GM23338 (cell line): Measurements from ENCODE around the gene PTPRS.

ENCODE experiments used
- CREB1 ChIP-seq: fragments of 250-450 bp; sonication (Bioruptor Pico); IDR thresholded peaks from 2 replicates; pipeline ENCODE4 v1.5.0; 2020; ENCODE audit warnings: low read depth, mild to moderate bottlenecking, moderate library complexity
- CTCF ChIP-seq, 2 experiments: fragments of 200-600 bp in 1 of 2; sonication (generic) in 1 of 2; conservative IDR thresholded peaks; 2 replicates each; pipeline versions ENCODE4 v1.5.1 to v1.6.1; 2016 to 2017; ENCODE audit warnings: antibody characterized with exemption in 2 of 2, low read depth in 2 of 2, mild to moderate bottlenecking in 2 of 2, moderate library complexity in 1 of 2
- EZH2 ChIP-seq: fragments of 200-600 bp; sonication (generic); IDR thresholded peaks from one replicate; pipeline ENCODE4 v1.8.0; 2017; ENCODE audit warnings: antibody characterized with exemption, mild to moderate bottlenecking, low read depth; ENCODE audit not compliant: unreplicated experiment
- EZH2phosphoT487 ChIP-seq: fragments of 200-600 bp; sonication (generic); IDR thresholded peaks from one replicate; pipeline ENCODE4 v1.8.1; 2018; ENCODE audit warnings: antibody characterized with exemption; ENCODE audit not compliant: unreplicated experiment
- POLR2AphosphoS5 ChIP-seq: IDR thresholded peaks from 2 replicates; pipeline ENCODE4 v1.6.1; 2016; ENCODE audit warnings: antibody characterized with exemption, low read depth
- REST ChIP-seq: IDR thresholded peaks from one replicate; pipeline ENCODE4 v1.6.1; 2018; ENCODE audit warnings: antibody characterized with exemption; ENCODE audit not compliant: unreplicated experiment
- ZNF114 ChIP-seq: fragments of 250-450 bp; sonication (Bioruptor Pico); IDR thresholded peaks from 2 replicates; pipeline ENCODE4 v1.5.0; 2020; ENCODE audit warnings: mild to moderate bottlenecking, moderate library complexity
- ZNF331 ChIP-seq: fragments of 250-450 bp; sonication (Bioruptor Pico); IDR thresholded peaks from 2 replicates; pipeline ENCODE4 v1.5.0; 2020; ENCODE audit warnings: low read depth, mild to moderate bottlenecking, moderate library complexity

- no peak for TF ChIP-seq POLR2AphosphoS5
- no peak for TF ChIP-seq CTCF (conservative IDR thresholded peaks at IDR 0.05; ENCODE audit: low read depth in 2 of 2)
- TF ChIP-seq EZH2, result no peak
- no peak for TF ChIP-seq EZH2phosphoT487
- TF ChIP-seq CREB1, result no peak
- TF ChIP-seq ZNF331 (CRISPR knock-in tag), result no peak
- TF ChIP-seq REST, result no peak
- no peak for TF ChIP-seq ZNF114
Observed at GRCh38 chr19:5291588-5292193, 48.9 kb downstream of the PTPRS start.
